PC-9 (cell line): ENCODE measurements around the gene ATP2C2. TPM values are rescaled to one million over a fixed set of nuclear protein-coding genes. Genes with fewer than 3 reads are reported as not detected.

ENCODE experiments used
- BruUV-seq: library from RNA; stranded (reverse); fragments of 400-500 nt; replicated peaks from 2 replicates; lab custom pipeline; 2021; lab: Mats Ljungman, UMichigan
- CTCF ChIA-PET: fragments of 300-600 bp; sonication (Branson Sonifier 250); formaldehyde crosslinking; loops from one replicate; lab custom pipeline; 2022; ENCODE audit warnings: antibody characterized with exemption; lab: Charles Lee
- POLR2A ChIA-PET: fragments of 300-600 bp; sonication (Branson Sonifier 250); formaldehyde crosslinking; loops from one replicate; lab custom pipeline; 2022; ENCODE audit warnings: antibody characterized with exemption; ENCODE audit not compliant: unreplicated experiment; lab: Charles Lee
- DNase-seq, 2 experiments: peaks; one replicate each; pipeline versions ENCODE4 v3.0.0 to v3.0.0-alpha.2; 2015 to 2022; ENCODE audit warnings: mixed read lengths in 1 of 2
- H2AFZ ChIP-seq: fragments of 200-600 bp; sonication (generic); 2 replicates; pipeline ENCODE4 v1.8.1; 2017; ENCODE audit warnings: antibody characterized with exemption
- H3F3A ChIP-seq: fragments of 200-600 bp; sonication (generic); 2 replicates; pipeline ENCODE4 v1.8.1; 2017; ENCODE audit warnings: antibody characterized with exemption, mild to moderate bottlenecking, low read depth; ENCODE audit not compliant: insufficient read depth
- H3K27ac ChIP-seq: fragments of 200-600 bp; sonication (generic); 2 replicates; pipeline ENCODE4 v1.6.1; 2016; ENCODE audit warnings: mixed run types
- H3K27me3 ChIP-seq: fragments of 200-600 bp; sonication (generic); 2 replicates; pipeline ENCODE4 v1.6.1; 2016; ENCODE audit warnings: low read depth, mixed run types; ENCODE audit not compliant: insufficient read depth
- H3K36me3 ChIP-seq: fragments of 200-600 bp; sonication (generic); 2 replicates; pipeline ENCODE4 v1.6.1; 2016; ENCODE audit warnings: low read depth, mixed run types
- H3K4me1 ChIP-seq: fragments of 200-600 bp; sonication (generic); replicated peaks from 2 replicates; pipeline ENCODE4 v1.6.1; 2016; ENCODE audit warnings: mixed run types; ENCODE audit not compliant: insufficient read depth
- H3K4me2 ChIP-seq: fragments of 200-600 bp; sonication (generic); 2 replicates; pipeline ENCODE4 v1.6.1; 2017; ENCODE audit warnings: mixed run types
- H3K4me3 ChIP-seq: fragments of 200-600 bp; sonication (generic); 2 replicates; pipeline ENCODE4 v1.6.1; 2016; ENCODE audit warnings: mixed run types
- H3K79me2 ChIP-seq: fragments of 200-600 bp; sonication (generic); 2 replicates; pipeline ENCODE4 v1.6.1; 2017; ENCODE audit warnings: low read depth, mixed run types
- H3K9me2 ChIP-seq: fragments of 200-600 bp; sonication (generic); 2 replicates; pipeline ENCODE4 v1.8.1; 2017; ENCODE audit warnings: mild to moderate bottlenecking; ENCODE audit not compliant: insufficient read depth
- H3K9me3 ChIP-seq: fragments of 200-600 bp; sonication (generic); 2 replicates; pipeline ENCODE4 v1.8.1; 2016; ENCODE audit warnings: low read depth; ENCODE audit not compliant: insufficient read depth
- H4K20me1 ChIP-seq: fragments of 200-600 bp; sonication (generic); 2 replicates; pipeline ENCODE4 v1.8.1; 2017; ENCODE audit not compliant: insufficient read depth
- CTCF ChIP-seq: fragments of 200-600 bp; sonication (generic); conservative IDR thresholded peaks from 2 replicates; pipeline ENCODE4 v1.6.1; 2017; ENCODE audit warnings: mixed run types, antibody characterized with exemption, mild to moderate bottlenecking, moderate library complexity
- EZH2 ChIP-seq: fragments of 200-600 bp; sonication (generic); IDR thresholded peaks from 2 replicates; pipeline ENCODE4 v1.8.0; 2017; ENCODE audit warnings: antibody characterized with exemption, low read depth
- intact Hi-C: fragments of 100-400 bp; cut with micrococcal nuclease; formaldehyde crosslinking; loops from one replicate; pipeline ENCODE4 v1.10.0; 2022; ENCODE audit not compliant: unreplicated experiment
- total RNA-seq: library from RNA; stranded (reverse); gene quantifications from 2 replicates; pipeline ENCODE4 v1.2.3, GENCODE V29; 2021

Gene ATP2C2
- total RNA-seq, 1 experiment from 2014 or later: 17.2 TPM

DNA sequence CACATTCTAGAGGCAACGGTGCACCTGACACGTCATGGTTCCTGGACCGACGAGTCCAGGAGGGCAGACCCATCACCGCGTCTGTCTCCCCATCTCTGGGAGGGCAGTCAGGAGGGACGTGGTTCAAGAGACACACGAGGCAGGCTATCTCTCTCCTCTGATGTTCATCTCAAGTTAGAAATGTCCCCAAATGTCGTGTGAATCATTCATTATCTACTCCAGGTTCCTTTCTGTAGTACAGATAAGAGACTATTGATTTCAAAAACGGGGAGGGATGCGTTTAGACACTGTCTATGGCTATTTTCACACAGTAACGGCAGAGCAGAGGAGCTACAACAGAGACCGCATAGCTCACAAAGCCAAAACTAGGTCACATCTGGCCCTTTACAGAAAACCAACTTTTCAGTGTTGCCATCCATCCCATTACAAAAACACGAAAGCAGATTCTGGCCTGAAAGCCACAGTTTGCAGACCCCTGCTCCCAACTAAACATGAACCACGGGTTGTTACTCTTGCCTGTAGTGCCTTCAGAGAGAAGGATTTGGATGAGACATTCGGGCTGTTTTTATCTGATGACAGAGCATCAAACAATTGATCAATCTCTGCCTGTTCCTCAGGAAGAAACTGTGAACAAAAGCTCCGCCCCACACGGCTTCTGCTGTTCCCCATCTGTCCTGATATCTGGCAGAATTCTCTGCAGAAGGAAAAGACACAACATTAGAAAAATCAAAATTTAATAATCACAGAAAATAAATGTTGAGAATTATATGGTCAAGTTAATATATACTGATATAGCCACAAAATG is 129.3 kb downstream of the ATP2C2 start:
- Histone ChIP-seq H3K9me2 (no peaks in the 10 kb centered on the region), H3K36me3 (peaks cover 58% of the 10 kb centered on the region), H3K27ac (peak overlapping the region; percentile 99; the same call in 1 of the 2 replicates), H4K20me1 (no peaks in the 10 kb centered on the region), H3K9me3 (no peaks in the 10 kb centered on the region), H3K4me3 (no peak overlapping the region), H3K79me2 (peaks cover 34% of the 10 kb centered on the region), H3K27me3 (no peaks in the 10 kb centered on the region), H2AFZ (no peak overlapping the region), H3F3A (peaks cover 41% of the 10 kb centered on the region), H3K4me2 (0 out of 2 replicates have a peak overlapping the region, but pooled peaks have one; percentile 90), H3K4me1 (peaks cover 47% of the 10 kb centered on the region)
- CTCF ChIA-PET: interaction anchor here (0.5 kb wide), 1 partner anchor 313 kb away, joined by 3 read pairs; no protein-coding TSS in a partner anchor
- no peak for TF ChIP-seq CTCF
- no peak for TF ChIP-seq EZH2
- no TSS peak for BruUV-seq
- intact Hi-C loops: no loop called here
- POLR2A ChIA-PET: no interaction called here
- DNase-seq: no peak

DNA sequence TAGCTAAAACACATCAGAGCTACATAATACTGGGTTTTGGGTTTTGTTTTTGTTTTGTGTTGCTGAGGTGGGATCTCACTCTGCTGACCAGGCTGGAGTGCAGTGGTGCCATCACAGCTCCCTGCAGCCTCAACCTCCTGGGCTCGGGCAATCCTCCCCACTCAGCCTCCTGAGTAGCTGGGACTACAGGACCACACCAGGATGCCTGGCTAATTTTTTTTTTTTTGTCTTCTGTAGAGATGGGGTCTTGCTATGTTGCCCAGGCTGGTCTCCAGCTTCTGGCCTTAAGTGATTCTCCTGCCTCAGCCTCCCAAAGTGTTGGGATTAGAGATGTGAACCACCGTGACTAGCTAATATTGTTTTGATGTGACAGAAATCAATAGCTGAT is 129.9 kb downstream of the ATP2C2 start:
- no peaks in the 10 kb centered on the region for H3K9me2 ChIP-seq
- no peaks in the 10 kb centered on the region for H4K20me1 ChIP-seq
- DNase-seq: no peak
- intact Hi-C loops: no loop called here
- no peak overlapping the region for H2AFZ ChIP-seq
- H3K79me2 ChIP-seq: peaks cover 40% of the 10 kb centered on the region
- H3K36me3 ChIP-seq: peaks cover 52% of the 10 kb centered on the region
- peak overlapping the region; percentile 99 for H3K27ac ChIP-seq
- peaks cover 46% of the 10 kb centered on the region for H3F3A ChIP-seq
- no peak overlapping the region for H3K4me3 ChIP-seq
- H3K4me2 ChIP-seq: peak overlapping the region; percentile 90
- BruUV-seq: no TSS peak
- H3K27me3 ChIP-seq: no peaks in the 10 kb centered on the region
- TF ChIP-seq CTCF (no peak), EZH2 (no peak)
- H3K9me3 ChIP-seq: no peaks in the 10 kb centered on the region
- CTCF ChIA-PET: interaction anchor here (0.5 kb wide), 1 partner anchor 314 kb away, joined by 3 read pairs; no protein-coding TSS in a partner anchor
- H3K4me1 ChIP-seq: peaks cover 53% of the 10 kb centered on the region
- POLR2A ChIA-PET: no interaction called here

DNA sequence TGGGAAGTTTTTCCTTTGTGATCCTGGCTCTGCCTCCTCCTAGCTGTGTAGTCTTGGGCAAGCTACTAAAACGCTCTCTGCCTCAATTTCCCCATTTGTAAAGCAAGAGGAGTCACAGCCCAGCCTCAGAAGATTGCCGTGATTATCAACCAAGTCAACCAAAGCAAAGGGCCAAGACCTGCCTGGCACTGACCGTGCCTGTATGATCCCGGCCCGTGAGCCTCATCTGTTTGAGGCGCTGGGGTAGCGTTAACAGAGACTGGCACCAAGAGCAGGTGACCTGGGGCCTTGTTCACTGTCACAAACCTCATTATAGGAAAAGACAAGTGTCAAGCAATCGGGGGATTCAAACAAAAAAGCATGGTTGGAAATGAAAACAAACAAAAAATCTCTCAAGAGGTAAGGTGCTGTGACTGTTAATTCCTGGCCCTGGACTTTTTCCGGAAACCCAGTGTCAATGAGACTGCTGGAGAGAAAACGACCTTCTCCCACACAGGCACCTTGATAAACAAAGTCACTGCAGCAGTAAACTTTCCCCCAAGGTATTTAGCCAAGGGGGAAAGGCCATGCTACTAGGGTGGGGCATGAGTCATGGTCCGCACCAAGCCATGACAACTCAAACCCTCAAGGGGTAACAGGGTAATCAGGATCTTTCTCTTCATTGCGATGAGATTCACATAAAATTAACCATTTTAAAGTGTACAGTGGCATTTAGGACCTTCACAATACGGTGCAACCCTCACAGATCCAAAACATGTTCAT is 130.7 kb downstream of the ATP2C2 start:
- no peak overlapping the region for H2AFZ ChIP-seq
- POLR2A ChIA-PET: no interaction called here
- no TSS peak for BruUV-seq
- H3K4me1 ChIP-seq: peaks cover 59% of the 10 kb centered on the region
- H3F3A ChIP-seq: peaks cover 46% of the 10 kb centered on the region
- intact Hi-C loops: no loop called here
- peaks cover 48% of the 10 kb centered on the region for H3K79me2 ChIP-seq
- no peak for TF ChIP-seq CTCF
- TF ChIP-seq EZH2: no peak
- peak overlapping the region; percentile 90 for H3K4me2 ChIP-seq
- peak; percentile 47 to 83 for DNase-seq
- H3K36me3 ChIP-seq: peaks cover 46% of the 10 kb centered on the region
- peak overlapping the region; percentile 99 for H3K27ac ChIP-seq
- no peaks in the 10 kb centered on the region for H3K9me2 ChIP-seq
- CTCF ChIA-PET: interaction anchor here (0.6 kb wide), 1 partner anchor 327 kb away, joined by 3 read pairs; no protein-coding TSS in a partner anchor
- no peak overlapping the region for H3K4me3 ChIP-seq
- H3K9me3 ChIP-seq: no peaks in the 10 kb centered on the region
- H4K20me1 ChIP-seq: no peaks in the 10 kb centered on the region
- no peaks in the 10 kb centered on the region for H3K27me3 ChIP-seq
